ENCODE results near the gene KIF4B.

KIF4B gene

GRCh38 chr5:155057626-155058025, 44.1 kb downstream of the KIF4B start:
- DNase-seq (ENCODE audit: low read depth), result no peak

GRCh38 chr5:155064580-155064979, 51.0 kb downstream of the KIF4B start:
- DNase-seq (ENCODE audit: low read depth), result no peak

- no peak for DNase-seq (ENCODE audit: low read depth)
Measured at GRCh38 chr5:155066886-155067595, 53.5 kb downstream of the KIF4B start.

All from T follicular helper cell (primary cell).